Adrenal gland (tissue), 12 donors: ENCODE results near the gene SDK1. TPM values are rescaled to one million over a fixed set of nuclear protein-coding genes. Genes with fewer than 3 reads are reported as not detected.
A peak's percentile ranks its signal among the peaks of the same experiment; 100 is the strongest.

Experiments
- DNase-seq, 7 donors: peaks; one replicate each; pipeline ENCODE4 v3.0.0-alpha.2; 2019 to 2020
- H3K27ac ChIP-seq, 5 donors: fragments of 200-600 bp; sonication (generic) in 4 of 5; 1 replicate in 3 of 5; 2 replicates in 2 of 5; pipeline versions ENCODE4 v1.5.1 to v1.8.0; 2016 to 2020; ENCODE audit warnings: mild to moderate bottlenecking in 1 of 5
- H3K27me3 ChIP-seq: fragments of 200-600 bp; 2 replicates; pipeline ENCODE4 v1.8.0; 2021
- H3K36me3 ChIP-seq, 2 donors: fragments of 200-600 bp; replicated peaks in 1 of 2; 1 replicate in 1 of 2; 2 replicates in 1 of 2; pipeline versions ENCODE4 v1.5.1 to v1.8.0; 2018 to 2022
- H3K4me1 ChIP-seq, 2 donors: fragments of 200-600 bp; replicated peaks in 1 of 2; 1 replicate in 1 of 2; 2 replicates in 1 of 2; pipeline versions ENCODE4 v1.5.1 to v1.8.0; 2018 to 2021
- H3K4me3 ChIP-seq, 4 donors: fragments of 200-600 bp; sonication (generic) in 3 of 4; one replicate each; pipeline ENCODE4 v1.5.1; 2016 to 2018
- H3K9me3 ChIP-seq, 3 donors: fragments of 200-600 bp; sonication (generic) in 1 of 3; replicated peaks in 1 of 3; 1 replicate in 2 of 3; 2 replicates in 1 of 3; pipeline versions ENCODE4 v1.5.1 to v1.8.0; 2016 to 2021
- CTCF ChIP-seq, 6 experiments: fragments of 450-650 bp in 4 of 6; fragments of 200-600 bp in 2 of 6; sonication (generic) in 1 of 6; IDR thresholded peaks; 1 replicate in 5 of 6; 2 replicates in 1 of 6; pipeline versions ENCODE4 v1.5.1 to v1.8.0; 2016 to 2021; ENCODE audit warnings: antibody characterized with exemption in 6 of 6, mild to moderate bottlenecking in 2 of 6, moderate library complexity in 1 of 6
- POLR2A ChIP-seq, 2 donors: fragments of 450-650 bp; IDR thresholded peaks; one replicate each; pipeline ENCODE4 v1.6.1; 2017; ENCODE audit warnings: antibody characterized with exemption in 2 of 2, mild to moderate bottlenecking in 2 of 2, moderate library complexity in 1 of 2
- WGBS, 4 donors: extraction: QIAGEN DNeasy Blood & Tissue Kit in 2 of 4; methylation state at CpG; one replicate each; pipeline versions ENCODE4 v1.1.5 to v1.1.7; 2013 to 2017; 5-methylcytosine and 5-hydroxymethylcytosine counted together
- intact Hi-C, 2 donors: fragments of 100-400 bp; cut with DNase I; formaldehyde crosslinking; loops; one replicate each; pipeline versions ENCODE4 v1.14.1 to v1.15.0; 2022 to 2023
- polyA plus RNA-seq, 3 donors: library from polyadenylated mRNA; stranded (reverse); fragments of 200-250 nt in 2 of 3; fragments of 350-450 nt in 1 of 3; fragmentation: Illumina TruSeq in 1 of 3; extraction: RNeasy Lipid Tissue Mini Kit (QIAGEN cat#74804) in 1 of 3; gene quantifications; one replicate each; pipeline ENCODE4 v1.2.3, GENCODE V29; 2013 to 2014
- total RNA-seq, 9 donors: library from RNA; depleted of rRNA in 4 of 9; stranded (reverse); fragments of >200 nt in 4 of 9; fragments of 120-200 nt in 1 of 9; fragmentation: NEBNext Ultra II Directional in 1 of 9; extraction: Animal tissue kit (Norgen Biotek cat#: 25700) in 1 of 9; gene quantifications; one replicate each; pipeline versions ENCODE4 v1.1.0 to v1.2.4, GENCODE V29; 2013 to 2023
- donor health status: healthy with polysubstance abuse.
- donor health status: Bipolar disorder and iron deficiency.
- donor health status: DM: yes; HTN: yes; CAD: no.
- donor health status: DM: no; HTN: no; CAD: no.
- donor health status: DM: no; HTN: no; CAD: no.
- donor health status: DM: yes; HTN: yes; CAD: no.

Gene SDK1
- total and polyA plus RNA-seq, 12 donors, result 0.50 to 3.6 (median 1.5) TPM

- peaks cover 4% of the 10 kb centered on the region for H3K27me3 ChIP-seq
- no peak overlapping the region for H3K27ac ChIP-seq
- no peaks in the 10 kb centered on the region for H3K9me3 ChIP-seq
- no peaks in the 10 kb centered on the region for H3K4me1 ChIP-seq
- 68 to 86% (median 84%) methylated on average over 4 of the region's 4 CpGs for WGBS, 4 donors
- TF ChIP-seq CTCF (IDR thresholded peaks at IDR 0.05) (no peak), POLR2A (IDR thresholded peaks at IDR 0.05) (no peak)
- no peak overlapping the region for H3K4me3 ChIP-seq
- DNase-seq, result no peak
- intact Hi-C loops, result no loop called here
- H3K36me3 ChIP-seq, result no peaks in the 10 kb centered on the region
Observed at GRCh38 chr7:3968234-3968633, 667.2 kb downstream of the SDK1 start.

GRCh38 chr7:3969286-3969685, 668.2 kb downstream of the SDK1 start:
- DNase-seq, result peak in 1 of 7 donors; percentile 31
- H3K9me3 ChIP-seq, result no peaks in the 10 kb centered on the region
- 92 to 95% (median 94%) methylated on average over 16 of the region's 16 CpGs for WGBS, 4 donors
- H3K4me1 ChIP-seq, result no peaks in the 10 kb centered on the region
- intact Hi-C loops, result no loop called here
- no peak overlapping the region for H3K27ac ChIP-seq
- no peaks in the 10 kb centered on the region for H3K36me3 ChIP-seq
- TF ChIP-seq CTCF (IDR thresholded peaks at IDR 0.05) (no peak), POLR2A (IDR thresholded peaks at IDR 0.05) (no peak)
- H3K4me3 ChIP-seq, result no peak overlapping the region
- peaks cover 4% of the 10 kb centered on the region for H3K27me3 ChIP-seq

- no peak overlapping the region for H3K27ac ChIP-seq
- H3K27me3 ChIP-seq, result peaks cover 4% of the 10 kb centered on the region
- TF ChIP-seq POLR2A (IDR thresholded peaks at IDR 0.05) (no peak), CTCF (IDR thresholded peaks at IDR 0.05) (no peak)
- no peaks in the 10 kb centered on the region for H3K9me3 ChIP-seq
- intact Hi-C loops, result no loop called here
- 73 to 80% (median 77%) methylated on average over 13 of the region's 13 CpGs for WGBS, 4 donors
- no peaks in the 10 kb centered on the region for H3K4me1 ChIP-seq
- DNase-seq, result peak in 1 of 7 donors; percentile 6
- H3K36me3 ChIP-seq, result no peaks in the 10 kb centered on the region
- no peak overlapping the region for H3K4me3 ChIP-seq
Observed at GRCh38 chr7:3971323-3971722, 670.3 kb downstream of the SDK1 start.

GRCh38 chr7:3973264-3973663, 672.2 kb downstream of the SDK1 start:
- H3K4me3 ChIP-seq, result no peak overlapping the region
- TF ChIP-seq POLR2A (IDR thresholded peaks at IDR 0.05) (no peak), CTCF (IDR thresholded peaks at IDR 0.05) (no peak)
- no peak overlapping the region for H3K27ac ChIP-seq
- H3K9me3 ChIP-seq, result no peaks in the 10 kb centered on the region
- WGBS, 4 donors, result 74 to 83% (median 77%) methylated on average over 3 of the region's 3 CpGs
- peaks cover 4% of the 10 kb centered on the region for H3K27me3 ChIP-seq
- intact Hi-C loops, result no loop called here
- no peak for DNase-seq
- H3K36me3 ChIP-seq, result no peaks in the 10 kb centered on the region
- H3K4me1 ChIP-seq, result no peaks in the 10 kb centered on the region
